OCI-LY1 (cell line): ENCODE measurements around the gene MRPL38.

Experiments used
- CTCF ChIP-seq: fragments of 200-600 bp; sonication (generic), shearing (Covaris generic); IDR thresholded peaks from 2 replicates; pipeline ENCODE4 v1.5.1; 2017; ENCODE audit warnings: mild to moderate bottlenecking, antibody characterized with exemption, low read length, moderate library complexity, mixed read lengths
- EZH2 ChIP-seq: fragments of 200-600 bp; sonication (generic), shearing (Covaris generic); IDR thresholded peaks from 2 replicates; pipeline ENCODE4 v1.8.0; 2017; ENCODE audit warnings: borderline replicate concordance, mixed run types, mild to moderate bottlenecking, antibody characterized with exemption, low read length, moderate library complexity, mixed read lengths

- TF ChIP-seq CTCF (no peak), EZH2 (no peak)
Measured at GRCh38 chr17:75940727-75941441, 36.2 kb upstream of the MRPL38 start, which contains the start of gene FBF1.
